Keratinocyte (primary cell): ENCODE results near the gene DIPK1A. TPM values are rescaled to one million over a fixed set of nuclear protein-coding genes. Genes with fewer than 3 reads are reported as not detected.
A peak's percentile ranks its signal among the peaks of the same experiment; 100 is the strongest.

Source experiments
- DNase-seq: peaks from one replicate; pipeline ENCODE4 v3.0.0-alpha.2; 2011; ENCODE audit warnings: low read depth, missing footprints, low spot score
- FAIRE-seq: peaks from 2 replicates; lab custom pipeline; 2011; peaks lifted over from hg19 to GRCh38; lab: Jason Lieb, UNC
- H2AFZ ChIP-seq: 2 replicates; pipeline ENCODE4 v1.6.0; 2012; ENCODE audit warnings: low read length, control low read depth, inconsistent platforms; ENCODE audit not compliant: control insufficient read depth
- H3K27ac ChIP-seq: 2 replicates; pipeline ENCODE4 v1.5.1; 2011; ENCODE audit warnings: low read length; ENCODE audit not compliant: control insufficient read depth, insufficient read depth
- H3K27me3 ChIP-seq: 3 replicates; pipeline ENCODE4 v1.6.0; 2011; ENCODE audit warnings: low read length; ENCODE audit not compliant: control insufficient read depth, insufficient read depth; ENCODE audit errors: extremely low read depth
- H3K36me3 ChIP-seq, 2 experiments: 2 replicates in 1 of 2; 3 replicates in 1 of 2; pipeline ENCODE4 v1.5.1; 2011; ENCODE audit warnings: low read length in 2 of 2, mild to moderate bottlenecking in 1 of 2; ENCODE audit not compliant: control insufficient read depth in 2 of 2, insufficient read depth in 2 of 2; ENCODE audit errors: extremely low read depth in 1 of 2
- H3K4me1 ChIP-seq: 3 replicates; pipeline ENCODE4 v1.5.1; 2011; ENCODE audit warnings: low read length; ENCODE audit not compliant: control insufficient read depth, insufficient read depth; ENCODE audit errors: extremely low read depth
- H3K4me2 ChIP-seq: 3 replicates; pipeline ENCODE4 v1.6.0; 2011; ENCODE audit warnings: low read depth, low read length; ENCODE audit not compliant: control insufficient read depth, insufficient read depth; ENCODE audit errors: extremely low read depth
- H3K4me3 ChIP-seq, 3 experiments: fragments of 200-600 bp in 1 of 3; sonication (generic) in 1 of 3; 2 replicates in 2 of 3; 3 replicates in 1 of 3; pipeline ENCODE4 v1.5.1; 2011 to 2016; ENCODE audit warnings: low read length in 3 of 3, mild to moderate bottlenecking in 3 of 3, control low read depth in 2 of 3, inconsistent platforms in 1 of 3, low read depth in 1 of 3, mixed read lengths in 1 of 3, mixed run types in 1 of 3, moderate library complexity in 1 of 3; ENCODE audit not compliant: control insufficient read depth in 2 of 3, insufficient read depth in 2 of 3; ENCODE audit errors: extremely low read depth in 1 of 3
- H3K79me2 ChIP-seq: 2 replicates; pipeline ENCODE4 v1.6.0; 2012; ENCODE audit warnings: low read length; ENCODE audit not compliant: control insufficient read depth, insufficient read depth
- H3K9ac ChIP-seq: 3 replicates; pipeline ENCODE4 v1.6.0; 2011; ENCODE audit warnings: low read length; ENCODE audit not compliant: control insufficient read depth, insufficient read depth; ENCODE audit errors: extremely low read depth
- H3K9me1 ChIP-seq: 3 replicates; pipeline ENCODE4 v1.6.0; 2011; ENCODE audit warnings: low read length; ENCODE audit not compliant: control insufficient read depth, insufficient read depth; ENCODE audit errors: extremely low read depth
- H3K9me3 ChIP-seq: 2 replicates; pipeline ENCODE4 v1.5.1; 2012; ENCODE audit warnings: low read depth, low read length; ENCODE audit not compliant: control insufficient read depth
- H4K20me1 ChIP-seq: 3 replicates; pipeline ENCODE4 v1.6.0; 2011; ENCODE audit warnings: low read length; ENCODE audit not compliant: control insufficient read depth, insufficient read depth; ENCODE audit errors: extremely low read depth
- CTCF ChIP-seq, 3 experiments: IDR thresholded peaks in 1 of 3; conservative IDR thresholded peaks in 1 of 3; optimal IDR thresholded peaks in 1 of 3; 2 replicates in 2 of 3; 3 replicates in 1 of 3; pipeline versions ENCODE3 to v1.5.1; 2011; ENCODE audit warnings: low read length in 3 of 3, mild to moderate bottlenecking in 3 of 3, moderate library complexity in 2 of 3, control low read depth in 1 of 3, inconsistent platforms in 1 of 3; ENCODE audit not compliant: insufficient read depth in 2 of 3; ENCODE audit errors: extremely low read depth in 1 of 3
- EZH2 ChIP-seq: IDR thresholded peaks from one replicate; pipeline ENCODE4 v1.6.1; 2012; ENCODE audit warnings: inconsistent platforms, mild to moderate bottlenecking, low read length, moderate library complexity
- dilution Hi-C: fragments of 300-500 bp; cut with MboI; formaldehyde crosslinking; loops from one replicate; pipeline ENCODE4 v1.7.0; 2020; ENCODE audit warnings: low sequenced_read_pairs; ENCODE audit not compliant: extremely low pct_ligation_motif_present
- polyA plus RNA-seq, 5 experiments: library from polyadenylated mRNA; depleted of rRNA in 3 of 5; stranded (reverse) in 3 of 5; stranded (forward) in 1 of 5; unstranded in 1 of 5; fragments of >200 nt; gene quantifications; 1 replicate in 1 of 5; 2 replicates in 3 of 5; 3 replicates in 1 of 5; pipeline versions ENCODE4 v1.2.1 to v1.2.3, GENCODE V29; 2011 to 2012; ENCODE audit warnings: missing spikeins in 2 of 5, low read depth in 1 of 5, low replicate concordance in 1 of 5

DIPK1A gene
- polyA plus RNA-seq, 1 donor (not counting 4 experiments of a cell fraction or from before 2014, with no cell fraction given), result 22.0 TPM

GRCh38 chr1:92964316-92964715 is 3.1 kb upstream of the DIPK1A start:
- DNase-seq (no peak), FAIRE-seq (no peak)
- no peaks in the 10 kb centered on the region for H3K9me3 ChIP-seq
- dilution Hi-C loops, result no loop called here
- H3K79me2 ChIP-seq, result peaks cover 4% of the 10 kb centered on the region
- H3K36me3 ChIP-seq, result no peaks in the 10 kb centered on the region
- H3K4me3 ChIP-seq, result no peak overlapping the region
- no peak overlapping the region for H3K9ac ChIP-seq
- no peak for TF ChIP-seq CTCF (optimal IDR thresholded peaks at IDR 0.05 in 1 of 3, IDR thresholded peaks at IDR 0.05 in 1 of 3, conservative IDR thresholded peaks at IDR 0.05 in 1 of 3; ENCODE audit: extremely low read depth in 1 of 3, insufficient read depth in 2 of 3, low read length in 3 of 3)
- H3K4me2 ChIP-seq, result no peak overlapping the region
- H2AFZ ChIP-seq, result no peak overlapping the region
- peaks cover 13% of the 10 kb centered on the region for H3K4me1 ChIP-seq
- H3K27ac ChIP-seq, result no peak overlapping the region
- H3K9me1 ChIP-seq, result no peaks in the 10 kb centered on the region
- no peaks in the 10 kb centered on the region for H3K27me3 ChIP-seq
- no peaks in the 10 kb centered on the region for H4K20me1 ChIP-seq

- dilution Hi-C loops, result no loop called here
- Histone ChIP-seq H3K36me3 (no peaks in the 10 kb centered on the region), H3K9me3 (no peaks in the 10 kb centered on the region), H3K79me2 (peaks cover 8% of the 10 kb centered on the region), H3K9ac (peak overlapping the region; percentile 89), H3K27ac (peak overlapping the region; percentile 82), H3K27me3 (no peaks in the 10 kb centered on the region), H4K20me1 (no peaks in the 10 kb centered on the region), H3K4me1 (peaks cover 13% of the 10 kb centered on the region), H3K4me3 (peak overlapping the region; percentile 73 to 79 (median 77)), H2AFZ (peak overlapping the region; percentile 92), H3K4me2 (peak overlapping the region; percentile 89), H3K9me1 (no peaks in the 10 kb centered on the region)
- TF ChIP-seq EZH2 (no peak), CTCF (optimal IDR thresholded peaks at IDR 0.05 in 1 of 3, IDR thresholded peaks at IDR 0.05 in 1 of 3, conservative IDR thresholded peaks at IDR 0.05 in 1 of 3; ENCODE audit: extremely low read depth in 1 of 3, insufficient read depth in 2 of 3, low read length in 3 of 3) (no peak)
- DNase-seq (peak; percentile 69), FAIRE-seq (peak; percentile 79)
These were observed 862 bp upstream of the DIPK1A start for GRCh38 chr1:92961896-92962752.
